ENCODE measurements around the gene FAM161B.

DNA sequence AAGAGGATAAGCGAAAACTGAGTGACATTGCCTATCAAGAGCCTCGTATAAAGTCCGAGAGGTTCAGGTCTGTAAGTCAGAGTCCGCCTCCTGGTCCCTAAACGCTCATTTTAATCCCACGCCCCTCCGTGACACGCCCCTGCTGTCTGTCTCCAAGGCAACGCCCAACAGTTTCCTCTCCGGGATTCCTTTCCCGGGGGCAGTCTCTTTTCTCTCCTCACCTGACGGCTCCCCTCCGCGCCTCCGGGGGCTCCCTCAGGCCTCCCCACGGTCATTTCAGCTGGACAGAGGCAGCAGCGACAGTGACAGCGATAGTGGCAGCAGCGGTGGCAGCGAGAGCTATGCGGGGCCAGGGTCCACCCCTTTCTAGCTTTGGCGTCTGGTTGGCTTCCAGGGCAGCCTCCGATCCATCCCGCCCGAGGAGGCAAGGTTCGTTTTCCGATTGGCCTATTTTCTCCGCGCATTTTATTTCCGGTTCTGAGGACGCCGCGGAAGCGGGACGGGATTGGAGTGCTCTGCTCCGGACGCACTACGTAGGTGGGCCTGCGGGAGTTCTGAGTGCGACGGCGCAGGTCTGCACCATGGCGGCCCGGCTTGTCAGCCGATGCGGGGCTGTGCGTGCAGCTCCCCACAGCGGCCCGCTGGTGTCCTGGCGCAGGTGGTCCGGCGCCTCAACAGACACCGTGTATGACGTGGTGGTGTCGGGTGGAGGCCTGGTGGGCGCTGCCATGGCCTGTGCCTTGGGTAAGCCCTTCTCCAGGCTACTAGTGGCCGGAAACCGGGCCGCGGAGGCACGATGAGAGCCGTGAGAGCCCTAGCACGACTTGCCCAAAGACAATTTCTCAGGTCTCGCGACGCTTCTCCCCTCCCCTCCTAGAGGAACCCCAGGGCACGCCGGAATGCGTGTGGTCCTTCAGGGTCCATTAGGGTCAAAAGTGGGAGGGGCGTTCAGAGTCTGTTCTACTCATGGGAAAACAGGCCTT is at the start of gene FAM161B, which contains the start of gene COQ6:
- no peak for TF ChIP-seq EZH2 (IDR thresholded peaks at IDR 0.05)
- TF ChIP-seq POLR2AphosphoS5 (IDR thresholded peaks at IDR 0.05; ENCODE audit: borderline replicate concordance, low read depth, low read length), result peak; percentile 83; the same call in 1 of the 2 replicates
- TF ChIP-seq FOXP2 (optimal IDR thresholded peaks at IDR 0.05; ENCODE audit: control extremely low read depth, extremely low read length, insufficient read depth), result no peak

All from SK-N-MC (cell line).